PC-9 (cell line): Measurements from ENCODE around the gene DUSP6.

Experiments
- EZH2 ChIP-seq: fragments of 200-600 bp; sonication (generic); IDR thresholded peaks from 2 replicates; pipeline ENCODE4 v1.8.0; 2017; ENCODE audit warnings: antibody characterized with exemption, low read depth
- TF ChIP-seq, protein P1 (sequence below): fragments of 200-600 bp; sonication (generic); conservative IDR thresholded peaks from 2 replicates; pipeline ENCODE4 v1.6.1; 2017; ENCODE audit warnings: mixed run types, antibody characterized with exemption, mild to moderate bottlenecking, moderate library complexity

- TF ChIP-seq, protein P1, sequence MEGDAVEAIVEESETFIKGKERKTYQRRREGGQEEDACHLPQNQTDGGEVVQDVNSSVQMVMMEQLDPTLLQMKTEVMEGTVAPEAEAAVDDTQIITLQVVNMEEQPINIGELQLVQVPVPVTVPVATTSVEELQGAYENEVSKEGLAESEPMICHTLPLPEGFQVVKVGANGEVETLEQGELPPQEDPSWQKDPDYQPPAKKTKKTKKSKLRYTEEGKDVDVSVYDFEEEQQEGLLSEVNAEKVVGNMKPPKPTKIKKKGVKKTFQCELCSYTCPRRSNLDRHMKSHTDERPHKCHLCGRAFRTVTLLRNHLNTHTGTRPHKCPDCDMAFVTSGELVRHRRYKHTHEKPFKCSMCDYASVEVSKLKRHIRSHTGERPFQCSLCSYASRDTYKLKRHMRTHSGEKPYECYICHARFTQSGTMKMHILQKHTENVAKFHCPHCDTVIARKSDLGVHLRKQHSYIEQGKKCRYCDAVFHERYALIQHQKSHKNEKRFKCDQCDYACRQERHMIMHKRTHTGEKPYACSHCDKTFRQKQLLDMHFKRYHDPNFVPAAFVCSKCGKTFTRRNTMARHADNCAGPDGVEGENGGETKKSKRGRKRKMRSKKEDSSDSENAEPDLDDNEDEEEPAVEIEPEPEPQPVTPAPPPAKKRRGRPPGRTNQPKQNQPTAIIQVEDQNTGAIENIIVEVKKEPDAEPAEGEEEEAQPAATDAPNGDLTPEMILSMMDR = no peak
- TF ChIP-seq EZH2 = no peak
Observed at GRCh38 chr12:89334548-89335169, 17.6 kb downstream of the DUSP6 start.
